Left hindlimb (tissue), 1 donor: ENCODE results near the gene EXD3.
"Not testable (repeated sequence)": the region's sequence is repeated elsewhere in the genome, so short reads cannot be mapped to it uniquely, and the experiment has no call there.

Experiments used
- DNase-seq: peaks from one replicate; pipeline ENCODE4 v3.0.0-alpha.2; 2018

The EXD3 gene

DNA sequence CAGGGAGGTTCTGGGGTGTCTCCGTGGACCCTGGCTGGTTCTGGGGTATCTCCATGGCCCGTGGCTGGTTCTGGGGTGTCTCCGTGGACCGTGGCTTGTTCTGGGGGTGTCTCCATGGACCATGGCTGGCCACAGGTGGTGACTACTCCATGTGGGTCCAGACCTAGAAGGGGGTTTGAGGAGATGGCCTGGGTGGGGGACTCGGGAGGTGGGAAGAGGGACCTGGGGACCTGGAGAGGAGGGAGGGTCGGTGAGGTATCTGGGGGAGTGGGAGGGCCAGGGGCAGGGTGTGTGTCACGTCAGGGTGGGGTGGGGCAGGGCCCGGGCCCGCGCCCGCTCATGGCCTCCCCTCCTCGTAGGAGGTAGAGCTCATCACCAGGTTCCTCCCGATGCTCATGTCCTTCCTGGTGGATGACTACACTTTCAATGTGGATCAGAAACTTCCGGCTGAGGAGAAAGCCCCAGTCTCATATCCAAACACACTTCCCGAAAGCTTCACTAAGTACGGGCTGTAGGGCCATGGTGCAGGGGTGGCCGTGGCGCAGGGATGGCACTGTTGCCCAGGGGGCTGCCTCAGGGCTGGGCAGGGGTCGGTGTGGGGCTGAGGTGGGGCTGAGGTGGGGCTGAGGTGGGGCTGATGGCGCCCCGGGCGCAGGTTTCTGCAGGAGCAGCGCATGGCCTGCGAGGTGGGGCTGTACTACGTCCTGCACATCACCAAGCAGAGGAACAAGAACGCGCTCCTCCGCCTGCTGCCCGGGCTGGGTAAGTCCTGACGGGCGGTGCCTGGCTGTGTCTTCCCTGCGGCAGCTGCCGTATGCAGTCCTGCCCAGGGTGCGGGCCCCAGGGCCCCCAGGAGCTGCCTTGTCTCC is 156.1 kb downstream of the EXD3 start:
- DNase-seq = no peak

- DNase-seq = no peak
Observed at GRCh38 chr9:137266162-137266527, 156.8 kb downstream of the EXD3 start.

DNA sequence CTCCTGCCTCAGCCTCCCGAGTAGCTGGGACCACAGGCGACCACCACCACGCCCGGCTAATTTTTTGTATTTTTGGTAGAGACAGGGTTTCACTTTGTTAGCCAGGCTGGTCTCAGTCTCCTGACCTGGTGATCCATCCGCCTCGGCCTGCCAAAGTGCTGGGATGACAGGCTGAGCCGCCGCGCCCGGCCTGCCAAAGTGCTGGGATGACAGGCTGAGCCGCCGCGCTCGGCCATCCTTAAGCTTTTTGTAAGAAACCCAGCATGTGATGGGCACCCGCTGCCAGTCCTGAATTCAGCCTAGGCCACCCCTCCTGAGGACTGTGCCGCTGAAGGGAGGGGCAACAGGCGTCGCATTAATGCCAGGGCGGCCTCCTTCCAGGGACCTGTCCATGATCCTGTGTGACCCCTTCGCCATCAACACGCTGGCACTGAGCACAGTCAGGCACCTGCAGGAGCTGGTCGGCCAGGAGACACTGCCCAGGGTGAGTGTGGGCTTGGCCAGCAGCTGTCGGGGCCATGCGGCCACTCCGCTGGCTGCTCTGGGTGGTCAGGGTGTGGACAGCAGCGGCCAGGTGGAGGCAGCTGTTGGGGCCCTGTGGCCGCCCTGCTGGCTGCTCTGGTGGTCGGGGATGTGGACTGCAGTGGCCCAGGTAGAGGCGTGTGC is 157.3 kb downstream of the EXD3 start:
- no peak for DNase-seq

DNA sequence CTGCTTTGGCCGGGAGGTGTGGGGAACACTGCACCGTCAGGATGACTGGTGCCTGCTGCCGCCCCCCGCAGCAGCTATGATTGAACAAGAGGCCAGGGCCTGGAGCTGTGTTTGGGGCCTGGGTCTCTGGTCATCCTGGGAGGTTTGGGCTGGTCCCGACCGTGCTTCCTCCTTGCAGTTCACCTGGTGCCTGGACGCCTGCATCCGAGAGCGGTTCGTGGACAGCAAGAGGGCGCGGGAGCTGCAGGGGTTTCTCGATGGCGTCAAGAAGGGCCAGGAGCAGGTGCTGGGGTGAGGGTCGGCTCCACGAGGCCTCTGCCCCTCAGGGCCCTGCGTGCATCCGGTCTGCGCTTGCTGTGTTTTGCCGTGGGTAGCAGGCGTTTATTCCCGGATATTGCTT is 158.9 kb downstream of the EXD3 start:
- DNase-seq = no peak

DNA sequence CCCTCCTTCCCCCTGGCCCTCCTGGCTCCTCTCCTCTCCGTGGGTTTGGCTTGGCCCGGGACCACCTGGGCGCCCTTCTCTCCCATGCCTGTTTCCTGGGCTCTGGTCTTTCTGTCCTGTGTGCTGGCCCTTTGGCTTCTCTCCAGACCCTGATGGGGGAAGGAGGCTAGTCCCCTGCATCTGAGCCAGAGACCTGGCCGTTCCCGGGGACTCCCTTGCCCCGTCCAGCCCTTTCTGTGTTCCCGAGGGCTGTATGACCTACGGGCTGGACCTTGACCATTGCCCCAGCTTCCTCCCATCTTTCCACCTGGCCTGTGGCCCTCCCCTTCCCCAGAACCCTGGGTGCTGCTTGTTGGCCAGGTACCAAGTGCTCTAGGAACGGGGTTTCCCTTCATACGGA is 159.5 kb downstream of the EXD3 start:
- no peak for DNase-seq

DNA sequence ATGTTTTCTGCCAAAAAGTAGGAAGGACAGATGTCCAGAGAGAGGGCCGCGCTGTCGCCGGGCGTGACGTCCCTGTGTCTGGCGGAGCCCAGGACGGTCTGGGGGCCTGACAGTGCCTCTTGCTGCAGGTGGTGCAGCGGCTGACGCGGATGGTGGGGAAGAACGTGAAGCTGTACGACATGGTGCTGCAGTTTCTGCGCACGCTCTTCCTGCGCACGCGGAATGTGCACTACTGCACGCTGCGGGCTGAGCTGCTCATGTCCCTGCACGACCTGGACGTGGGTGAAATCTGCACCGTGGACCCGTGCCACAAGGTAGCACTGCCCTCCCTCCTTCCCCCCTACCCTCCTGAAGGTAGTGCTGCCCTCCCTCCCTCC is 160.1 kb downstream of the EXD3 start:
- DNase-seq = no peak

DNA sequence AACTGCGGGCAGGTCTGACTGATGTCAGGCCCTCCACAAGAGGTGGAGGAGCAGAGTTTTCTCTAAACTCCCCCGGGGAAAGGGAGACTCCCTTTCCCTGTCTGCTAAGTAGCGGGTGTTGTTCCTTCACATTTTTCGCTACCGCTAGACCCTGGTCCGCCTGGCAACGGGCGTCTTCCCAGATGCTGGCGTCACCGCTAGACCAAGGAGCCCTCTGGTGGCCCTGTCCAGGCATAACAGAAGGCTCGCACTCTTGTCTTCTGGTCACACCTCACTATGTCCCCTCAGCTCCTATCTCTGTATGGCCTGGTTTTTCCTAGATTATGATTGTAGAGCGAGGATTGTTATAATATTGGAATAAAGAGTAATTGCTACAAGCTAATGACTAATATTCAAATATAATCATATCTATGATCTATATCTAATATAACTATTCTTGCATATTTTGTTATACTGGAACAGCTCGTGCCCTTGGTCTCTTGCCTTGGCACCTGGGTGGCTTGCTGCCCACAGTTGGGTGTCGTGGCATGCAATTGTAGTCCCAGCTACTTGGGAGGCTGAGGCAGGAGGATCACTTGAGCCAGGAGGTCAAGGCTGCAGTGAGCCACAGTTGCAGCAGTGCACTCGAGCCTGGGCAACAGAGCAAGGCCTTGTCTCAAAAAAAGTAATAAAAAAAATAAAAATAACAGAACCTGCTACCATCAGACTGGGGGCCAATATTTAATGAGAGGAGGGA is 160.6 kb downstream of the EXD3 start:
- DNase-seq = not testable (repeated sequence)
